ENCODE measurements around the gene DDX42.
"Not testable (repeated sequence)": the region's sequence is repeated elsewhere in the genome, so short reads cannot be mapped to it uniquely, and the experiment has no call there.

DDX42 gene

GRCh38 chr17:63780928-63781327, 7.0 kb downstream of the DDX42 start:
- DNase-seq = no peak

- DNase-seq = no peak
Observed at GRCh38 chr17:63783522-63783921, 9.6 kb downstream of the DDX42 start.

DNA sequence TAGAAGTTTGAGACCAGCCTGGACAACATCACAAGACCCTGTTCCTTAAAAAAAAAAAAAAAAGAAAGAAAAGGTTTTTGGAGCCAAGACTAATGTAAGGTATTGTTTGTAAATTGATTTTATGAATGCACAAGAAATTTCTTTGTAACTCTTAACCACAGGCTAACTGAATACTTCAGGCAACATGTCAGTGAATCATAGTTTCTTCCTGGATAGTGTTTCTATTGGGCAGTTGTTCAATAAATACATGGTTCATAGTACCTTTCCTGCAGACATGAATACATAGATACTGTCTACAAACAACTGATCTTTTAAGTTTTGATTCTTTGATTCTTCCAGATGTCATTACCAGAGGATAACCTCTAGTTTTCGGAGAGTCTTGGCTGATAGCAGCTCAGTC, 11.6 kb downstream of the DDX42 start:
- no peak for DNase-seq

- DNase-seq = no peak
Observed at GRCh38 chr17:63786117-63786516, 12.1 kb downstream of the DDX42 start.

- no peak for DNase-seq
Observed at GRCh38 chr17:63786971-63787711, 13.2 kb downstream of the DDX42 start.

- DNase-seq = no peak
Observed at GRCh38 chr17:63790057-63790456, 16.1 kb downstream of the DDX42 start.

DNA sequence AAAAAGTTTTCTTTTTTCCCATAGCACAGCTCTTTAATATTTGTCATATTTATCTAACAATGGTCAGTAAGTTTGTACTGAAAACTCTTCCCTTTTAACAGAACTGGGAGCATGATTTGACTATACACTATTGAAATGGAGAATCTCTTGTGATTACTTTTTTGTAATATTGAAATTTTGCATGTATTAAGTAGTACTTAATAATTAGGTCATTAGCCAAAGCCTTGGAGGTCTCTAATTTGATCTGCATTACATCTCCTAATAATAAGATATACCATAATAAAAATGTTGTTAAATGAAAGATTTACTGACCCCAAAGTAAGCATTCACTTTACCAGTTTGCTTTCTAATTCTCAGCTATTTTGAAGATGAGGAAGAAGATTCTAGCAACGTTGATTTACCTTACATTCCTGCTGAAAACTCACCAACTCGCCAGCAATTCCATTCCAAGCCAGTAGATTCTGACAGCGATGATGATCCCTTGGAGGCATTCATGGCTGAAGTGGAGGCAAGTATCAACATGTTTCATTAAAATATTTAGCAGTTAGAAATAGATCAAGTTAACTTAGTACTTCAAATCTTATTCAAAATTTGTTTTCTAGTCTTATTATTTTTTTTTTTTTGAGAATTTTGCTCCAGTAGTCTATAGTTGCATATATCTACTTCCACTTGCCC, 18.2 kb downstream of the DDX42 start:
- no peak for DNase-seq

GRCh38 chr17:63796375-63796774, 22.4 kb downstream of the DDX42 start:
- not testable (repeated sequence) for DNase-seq

GRCh38 chr17:63798572-63799106, 24.7 kb downstream of the DDX42 start:
- DNase-seq = no peak

DNA sequence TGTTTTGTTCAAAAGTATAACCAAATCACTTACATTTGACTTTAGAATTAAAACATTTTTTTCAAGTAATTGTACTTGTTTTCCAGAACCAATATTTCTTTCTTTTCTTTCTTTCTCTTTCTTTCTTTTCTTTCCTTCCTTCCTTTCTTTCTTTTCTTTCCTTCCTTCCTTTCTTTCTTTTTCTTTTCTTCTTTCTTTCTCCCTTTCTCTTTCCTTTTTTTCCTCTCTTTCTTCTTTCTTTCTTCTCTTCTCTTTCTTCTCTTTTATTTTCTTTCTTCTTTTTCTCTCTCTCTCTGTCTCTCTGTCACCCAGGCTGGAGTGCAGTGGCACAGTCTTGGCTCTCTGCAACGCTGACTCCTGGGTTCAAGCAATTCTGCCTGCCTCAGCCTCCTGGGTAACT, 26.8 kb downstream of the DDX42 start:
- no peak for DNase-seq

DNA sequence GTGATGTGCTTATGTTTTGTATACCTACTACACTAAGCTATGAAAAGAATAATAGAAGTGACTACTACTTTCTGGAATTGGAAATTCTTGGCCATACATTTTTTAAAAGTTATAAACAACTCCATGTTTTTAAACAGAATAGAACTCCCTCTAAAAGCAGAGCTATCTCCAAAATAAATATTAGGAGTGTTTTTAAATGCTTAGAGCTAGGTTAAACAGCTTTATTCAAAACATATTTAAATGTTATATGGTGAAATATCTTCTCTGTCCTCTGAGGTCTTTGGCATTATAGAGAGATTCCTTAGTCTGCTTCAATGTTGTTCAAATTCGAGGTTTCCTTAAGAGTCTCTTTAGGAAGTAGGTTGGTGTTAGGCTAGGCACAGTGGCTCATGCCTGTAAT, 30.4 kb downstream of the DDX42 start:
- DNase-seq = no peak

- no peak for DNase-seq
Observed at GRCh38 chr17:63805591-63805990, 31.6 kb downstream of the DDX42 start.

- DNase-seq = no peak
Observed at GRCh38 chr17:63809970-63810369, 36.0 kb downstream of the DDX42 start.

GRCh38 chr17:63816123-63816522, 42.2 kb downstream of the DDX42 start:
- no peak for DNase-seq

DNA sequence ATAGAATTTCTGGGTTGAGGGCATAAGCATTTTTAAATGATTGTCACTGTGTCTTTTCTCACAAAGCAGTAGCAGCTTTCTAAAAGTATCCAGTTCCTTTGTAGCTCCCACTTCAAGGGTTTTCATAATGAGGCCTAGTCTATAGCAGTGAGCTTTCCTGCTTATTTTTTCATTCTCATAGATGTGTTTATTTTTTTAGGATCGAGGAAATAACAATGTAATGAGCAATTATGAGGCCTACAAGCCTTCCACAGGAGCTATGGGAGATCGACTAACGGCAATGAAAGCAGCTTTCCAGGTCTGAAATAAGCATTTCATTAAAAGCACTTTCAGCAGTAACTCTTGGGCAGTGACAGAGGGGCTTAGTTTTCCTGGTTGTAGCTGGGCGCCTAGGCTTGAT, 42.7 kb downstream of the DDX42 start:
- no peak for DNase-seq

DNA sequence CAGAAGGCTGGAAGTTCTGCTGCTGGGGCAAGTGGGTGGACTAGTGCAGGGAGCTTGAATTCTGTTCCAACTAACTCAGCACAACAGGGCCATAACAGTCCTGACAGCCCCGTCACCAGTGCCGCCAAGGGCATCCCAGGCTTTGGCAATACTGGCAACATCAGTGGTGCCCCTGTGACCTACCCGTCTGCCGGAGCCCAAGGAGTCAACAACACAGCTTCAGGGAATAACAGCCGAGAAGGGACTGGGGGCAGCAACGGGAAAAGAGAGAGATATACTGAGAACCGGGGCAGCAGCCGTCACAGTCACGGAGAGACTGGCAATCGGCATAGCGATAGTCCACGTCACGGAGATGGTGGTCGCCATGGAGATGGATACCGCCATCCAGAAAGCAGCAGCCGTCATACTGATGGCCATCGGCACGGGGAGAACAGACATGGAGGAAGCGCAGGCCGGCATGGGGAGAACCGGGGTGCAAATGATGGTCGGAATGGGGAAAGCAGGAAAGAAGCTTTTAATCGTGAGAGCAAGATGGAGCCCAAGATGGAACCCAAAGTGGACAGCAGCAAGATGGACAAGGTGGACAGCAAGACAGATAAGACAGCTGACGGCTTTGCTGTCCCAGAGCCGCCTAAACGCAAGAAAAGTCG, 43.9 kb downstream of the DDX42 start:
- DNase-seq = no peak

DNA sequence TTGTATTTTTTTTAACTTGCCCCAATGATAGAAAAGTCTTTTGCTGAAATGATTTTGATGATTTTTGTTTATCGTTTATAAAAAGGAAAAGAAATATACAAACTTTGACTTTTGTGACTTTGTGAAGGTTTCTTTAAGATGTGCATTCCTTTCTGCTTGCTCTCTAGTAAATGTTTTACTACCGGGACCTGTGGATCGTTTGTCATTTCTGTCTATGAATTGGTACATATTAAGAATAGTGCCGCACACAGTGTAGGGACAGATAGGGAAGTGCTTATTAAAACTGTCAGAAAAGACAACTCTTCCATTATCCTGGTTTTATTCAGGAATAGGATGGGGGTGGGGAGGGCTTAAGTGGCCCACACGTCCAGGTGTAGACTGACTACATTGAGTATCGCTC, 45.2 kb downstream of the DDX42 start:
- DNase-seq = no peak

- no peak for DNase-seq
Observed at GRCh38 chr17:63819585-63820537, 45.9 kb downstream of the DDX42 start.

GRCh38 chr17:63820963-63821561, 47.1 kb downstream of the DDX42 start:
- no peak for DNase-seq

DNA sequence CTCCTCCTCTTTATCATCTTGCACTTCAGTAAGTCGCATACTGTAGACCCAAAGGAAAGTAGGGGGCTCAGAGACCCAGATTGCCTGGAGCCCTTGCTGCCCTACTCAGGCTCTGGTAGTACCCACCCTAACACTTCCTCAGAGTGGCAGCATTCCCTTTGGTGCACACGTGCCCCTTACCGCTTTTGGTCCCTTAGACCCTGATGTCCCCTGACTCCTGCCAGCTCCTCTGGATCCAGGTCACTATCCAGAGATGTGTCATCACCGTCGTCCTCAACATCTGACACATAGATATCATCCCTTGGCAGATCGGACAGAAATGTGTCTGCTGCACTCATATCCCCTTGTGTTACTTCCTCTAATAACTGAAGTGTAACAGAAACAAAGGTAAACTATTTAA, 47.8 kb downstream of the DDX42 start:
- no peak for DNase-seq

DNA sequence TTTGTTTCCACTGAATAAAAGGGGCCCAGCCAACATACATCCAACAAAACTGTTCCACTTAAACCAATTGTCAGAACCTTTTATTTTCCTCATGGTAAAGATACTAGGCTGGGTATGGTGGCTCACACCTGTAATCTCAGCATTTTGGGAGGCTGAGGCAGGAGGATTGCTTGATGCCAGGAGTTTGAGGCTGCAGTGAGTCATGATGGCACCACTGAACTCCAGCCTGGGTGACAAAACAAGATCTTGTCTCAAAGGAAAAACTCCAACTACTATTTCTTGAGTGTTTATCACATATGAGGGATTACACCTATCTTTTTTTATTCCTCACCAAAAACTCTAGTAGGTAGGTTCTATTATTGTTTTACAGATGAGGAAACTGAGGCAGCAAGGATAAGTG, 48.6 kb downstream of the DDX42 start:
- DNase-seq = no peak

- DNase-seq = no peak
Observed at GRCh38 chr17:63823659-63824331, 49.8 kb downstream of the DDX42 start.

Data from NCI-H524 (cell line).